GM18951 (cell line): Measurements from ENCODE around the gene KCNH2.

Experiments used
- POLR2A ChIP-seq: IDR thresholded peaks from 4 replicates; pipeline ENCODE4 v1.6.1; 2011; ENCODE audit warnings: mild to moderate bottlenecking; ENCODE audit not compliant: insufficient read length, insufficient read depth; ENCODE audit errors: extremely low read depth
- in situ Hi-C: fragments of 300-500 bp; cut with MboI; formaldehyde crosslinking; loops from one replicate; pipeline ENCODE4 v1.12.0; 2022; ENCODE audit warnings: low sequenced_read_pairs, mixed read lengths, inconsistent platforms; ENCODE audit not compliant: unreplicated experiment

KCNH2 gene

GRCh38 chr7:150994838-150995510 is 16.9 kb upstream of the KCNH2 start:
- in situ Hi-C loops = no loop called here
- TF ChIP-seq POLR2A = no peak

- in situ Hi-C loops = no loop called here
- TF ChIP-seq POLR2A = no peak
These were observed 16.2 kb upstream of the KCNH2 start for GRCh38 chr7:150994141-150994837.

GRCh38 chr7:150993511-150993910 is 15.4 kb upstream of the KCNH2 start:
- in situ Hi-C loops = no loop called here
- no peak for TF ChIP-seq POLR2A

- TF ChIP-seq POLR2A = no peak
- in situ Hi-C loops = no loop called here
These were observed 14.7 kb upstream of the KCNH2 start for GRCh38 chr7:150992833-150993302.

GRCh38 chr7:150992051-150992640 is 14.0 kb upstream of the KCNH2 start:
- in situ Hi-C loops = no loop called here
- TF ChIP-seq POLR2A = no peak

- in situ Hi-C loops = no loop called here
- no peak for TF ChIP-seq POLR2A
These were observed 12.5 kb upstream of the KCNH2 start, which contains the start of gene NOS3 for GRCh38 chr7:150990416-150991186. NOS3 (plus strand) TSS chr7:150991017; CDS start chr7:150993804, 2,787 bp downstream.

- in situ Hi-C loops = no loop called here
- no peak for TF ChIP-seq POLR2A
These were observed 11.3 kb upstream of the KCNH2 start for GRCh38 chr7:150989456-150989855.

GRCh38 chr7:150988230-150989226 is 10.4 kb upstream of the KCNH2 start:
- no peak for TF ChIP-seq POLR2A
- in situ Hi-C loops = no loop called here

- in situ Hi-C loops = no loop called here
- no peak for TF ChIP-seq POLR2A
These were observed 8.4 kb upstream of the KCNH2 start for GRCh38 chr7:150986556-150986955.

GRCh38 chr7:150986099-150986512 is 8.0 kb upstream of the KCNH2 start:
- no peak for TF ChIP-seq POLR2A
- in situ Hi-C loops = no loop called here

GRCh38 chr7:150983893-150984368 is 5.8 kb upstream of the KCNH2 start:
- in situ Hi-C loops = no loop called here
- no peak for TF ChIP-seq POLR2A

GRCh38 chr7:150982351-150982750 is 4.2 kb upstream of the KCNH2 start:
- in situ Hi-C loops = no loop called here
- TF ChIP-seq POLR2A = no peak
